Cardiac ventricle fibroblast (primary cell): Measurements from ENCODE around the gene EYS. TPM values are rescaled to one million over a fixed set of nuclear protein-coding genes. Genes with fewer than 3 reads are reported as not detected.

Experiments
- total RNA-seq: library from RNA; depleted of rRNA; stranded (reverse); fragments of >200 nt; gene quantifications from 2 replicates; pipeline ENCODE4 v1.2.3, GENCODE V29; 2015

EYS gene
- not detected in 2 replicates for total RNA-seq

DNA sequence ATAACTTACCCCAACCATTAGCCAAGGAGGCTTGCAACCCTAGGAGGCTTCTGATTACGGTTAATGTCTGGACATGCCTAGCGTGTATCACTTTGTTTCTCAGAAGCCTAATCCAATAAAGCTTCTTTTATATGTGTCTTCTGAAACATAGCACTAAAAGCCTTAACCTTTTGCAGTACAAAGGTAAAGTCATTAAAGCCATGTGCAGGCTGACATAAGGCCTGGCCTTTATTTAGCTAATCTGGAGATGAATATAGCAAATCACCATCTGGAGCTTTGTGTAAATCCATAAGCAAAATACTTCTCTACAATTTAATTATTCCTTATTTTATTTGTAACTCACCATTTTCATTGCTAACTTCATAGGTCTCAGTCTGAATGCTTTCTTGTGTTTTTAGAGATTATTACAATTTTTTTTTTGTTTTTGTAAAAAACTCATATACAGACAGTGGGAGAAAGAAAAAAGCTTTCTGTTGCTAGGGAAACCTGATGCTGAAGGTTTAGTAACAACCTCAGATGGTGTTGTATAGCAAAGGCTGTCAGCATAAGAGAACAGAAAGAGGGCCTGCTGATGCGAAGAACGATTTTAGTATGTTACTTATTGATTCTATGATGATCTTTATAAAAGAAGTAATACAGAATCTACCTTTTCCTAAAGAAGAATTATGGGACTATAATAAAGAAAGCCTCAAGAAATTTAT, at the start of gene EYS:
TSS of gene EYS (minus strand) at position 101 of the 701 bp plus-strand sequence. CDS start 211,816 bp downstream, outside the sequence.

